IPS DF 4.7 (cell line): ENCODE data around the gene COL4A1.

ENCODE experiments used
- DNase-seq: peaks from one replicate; pipeline ENCODE4 v3.0.0-alpha.2; 2013; ENCODE audit warnings: low spot score; ENCODE audit errors: extremely low read depth

COL4A1 gene

GRCh38 chr13:110225003-110225402 lies 82.0 kb downstream of the COL4A1 start:
- DNase-seq, result no peak

DNA sequence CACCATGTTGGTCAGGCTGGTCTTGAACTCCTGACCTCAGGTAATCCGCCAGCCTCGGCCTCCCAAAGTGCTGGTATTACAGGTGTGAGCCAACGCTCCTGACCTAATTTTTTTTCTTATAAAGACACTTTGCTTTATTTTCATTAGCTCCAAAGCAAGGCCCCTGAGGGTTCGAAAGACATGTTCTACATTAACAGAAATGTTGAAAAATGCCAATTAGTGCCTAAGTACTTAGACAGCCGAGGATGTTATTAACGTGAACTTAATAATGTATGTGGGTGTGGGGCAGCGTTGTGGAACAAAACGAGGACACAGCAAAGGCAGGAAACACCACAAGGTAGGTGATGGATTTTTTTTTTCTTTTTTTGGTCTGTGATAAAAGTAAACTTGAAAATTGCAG lies 82.4 kb downstream of the COL4A1 start:
- no peak for DNase-seq

DNA sequence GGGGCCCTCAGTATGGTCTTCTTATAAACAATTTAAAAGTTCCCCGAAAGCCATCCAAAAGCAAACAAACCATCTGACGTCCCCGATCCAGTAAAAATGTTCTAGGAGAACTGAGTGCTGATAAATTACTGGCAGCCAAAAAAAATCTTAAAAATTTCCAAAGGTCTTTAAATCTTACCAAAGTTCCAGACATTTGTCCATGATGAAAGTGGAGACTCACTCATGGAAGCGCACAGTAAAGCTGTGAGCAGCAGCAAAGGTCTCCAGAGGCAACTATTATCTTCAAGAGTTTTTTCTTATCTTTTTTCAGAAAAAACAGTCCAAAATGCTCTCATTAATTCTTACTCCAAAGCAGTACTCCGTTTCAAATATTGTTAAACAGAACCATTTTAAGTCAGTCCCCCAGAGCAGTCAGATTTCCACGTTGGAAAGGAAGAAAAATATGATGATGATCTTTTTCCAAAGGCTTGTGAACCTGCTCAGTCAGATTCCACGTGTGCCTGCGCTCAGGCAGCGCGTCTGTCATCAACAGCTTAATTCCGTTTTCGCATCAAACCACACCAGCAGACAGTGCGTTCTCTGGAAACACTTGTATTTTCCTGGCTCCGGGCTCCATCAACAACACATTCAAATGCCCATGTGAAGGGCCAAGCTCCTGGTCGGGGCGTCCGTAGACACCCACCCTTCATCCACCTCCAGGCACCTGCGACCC lies 85.4 kb downstream of the COL4A1 start:
- DNase-seq, result no peak

- DNase-seq, result no peak
Observed at GRCh38 chr13:110220471-110220870, 86.5 kb downstream of the COL4A1 start.

DNA sequence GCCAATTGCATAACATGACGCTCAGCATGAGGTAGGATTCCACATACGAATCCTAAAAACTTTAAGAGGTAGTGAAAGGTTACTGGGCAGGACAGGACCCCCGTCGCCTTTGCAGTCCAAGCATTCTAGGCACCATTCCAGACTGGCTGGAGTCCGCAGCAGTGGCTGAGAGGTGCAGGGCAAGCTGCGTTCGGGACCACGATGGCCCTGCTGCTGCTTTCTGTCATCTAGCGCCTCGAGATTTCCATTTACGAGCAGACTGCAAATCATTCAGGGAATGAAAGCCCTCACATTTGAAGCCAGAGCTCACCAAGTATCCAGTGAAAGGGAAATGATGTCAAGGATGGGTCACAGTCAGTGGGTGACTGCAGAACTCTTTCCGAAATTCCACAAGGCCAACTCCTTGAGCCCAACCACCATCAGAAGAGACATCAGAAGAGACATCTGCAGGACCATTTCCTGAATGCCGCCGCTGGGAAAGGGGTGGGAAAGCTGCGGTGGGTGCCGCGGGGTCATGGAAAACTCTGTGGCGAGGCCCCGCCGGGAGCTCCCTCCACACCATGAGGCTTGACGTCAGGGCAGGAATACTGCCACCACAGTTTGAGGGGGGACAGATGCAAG lies 88.3 kb downstream of the COL4A1 start:
- no peak for DNase-seq

DNA sequence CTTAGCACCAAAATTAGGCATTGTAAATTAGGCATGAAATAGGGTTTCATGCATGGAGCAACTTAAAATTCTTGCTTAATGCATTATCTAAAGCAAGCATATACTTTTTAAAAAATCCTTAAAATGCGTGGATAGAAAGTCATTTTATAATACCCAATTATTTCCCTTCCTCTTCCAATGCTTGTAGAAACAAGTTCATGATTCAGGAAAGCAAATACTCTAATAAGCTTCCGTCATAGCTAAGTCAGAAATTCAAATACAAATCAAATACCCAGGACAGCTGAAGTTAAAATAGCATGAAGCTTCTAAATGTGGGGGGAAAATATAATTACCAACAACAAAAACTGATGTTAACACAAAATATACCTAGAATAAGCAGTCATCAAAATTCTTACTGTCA lies 89.1 kb downstream of the COL4A1 start:
- DNase-seq, result no peak

- DNase-seq, result no peak
Observed at GRCh38 chr13:110217085-110217484, 89.9 kb downstream of the COL4A1 start.

- DNase-seq, result no peak
Observed at GRCh38 chr13:110216398-110217041, 90.4 kb downstream of the COL4A1 start.

DNA sequence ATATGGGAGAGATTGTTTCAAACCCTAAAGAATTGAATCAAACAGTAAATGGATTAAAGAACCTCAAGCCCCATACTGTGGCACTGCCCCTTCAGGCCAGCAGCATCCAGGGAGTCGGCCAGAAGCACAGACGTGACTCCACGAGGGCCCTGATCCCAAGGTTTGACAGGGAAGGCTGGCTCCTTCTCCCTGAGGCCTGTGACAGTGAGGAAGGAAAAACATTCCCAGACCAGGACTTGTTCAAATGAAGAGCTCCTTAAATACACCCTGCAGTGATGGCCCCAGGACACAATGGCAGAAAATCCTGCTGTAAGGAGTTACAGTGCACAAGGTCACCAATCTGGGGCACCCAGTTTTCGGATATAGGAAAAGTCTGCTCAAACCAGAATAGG lies 91.0 kb downstream of the COL4A1 start:
- DNase-seq, result no peak

GRCh38 chr13:110215606-110216005 lies 91.4 kb downstream of the COL4A1 start:
- no peak for DNase-seq

DNA sequence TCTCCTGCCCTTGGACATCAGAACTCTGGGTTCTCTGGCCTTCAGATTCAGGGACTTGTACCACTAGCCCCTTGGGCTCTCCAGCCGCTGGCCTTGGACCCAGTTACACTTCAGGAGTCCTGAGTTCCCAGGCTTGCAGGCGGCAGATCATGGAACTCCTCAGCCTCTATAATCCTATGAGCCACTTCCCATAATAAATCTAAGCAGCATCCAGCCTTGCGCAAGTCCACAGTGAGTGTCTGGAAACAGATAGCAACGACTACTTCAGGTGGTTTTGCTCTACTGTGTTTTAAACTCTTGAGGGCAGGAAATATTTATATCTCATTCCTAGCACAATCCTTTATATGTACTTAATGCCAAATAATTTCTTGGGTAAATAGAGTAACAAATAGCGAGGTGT lies 92.3 kb downstream of the COL4A1 start:
- no peak for DNase-seq

- peak; percentile 19 for DNase-seq
Observed at GRCh38 chr13:110213461-110214074, 93.4 kb downstream of the COL4A1 start.

GRCh38 chr13:110212529-110212928 lies 94.4 kb downstream of the COL4A1 start:
- DNase-seq, result no peak

DNA sequence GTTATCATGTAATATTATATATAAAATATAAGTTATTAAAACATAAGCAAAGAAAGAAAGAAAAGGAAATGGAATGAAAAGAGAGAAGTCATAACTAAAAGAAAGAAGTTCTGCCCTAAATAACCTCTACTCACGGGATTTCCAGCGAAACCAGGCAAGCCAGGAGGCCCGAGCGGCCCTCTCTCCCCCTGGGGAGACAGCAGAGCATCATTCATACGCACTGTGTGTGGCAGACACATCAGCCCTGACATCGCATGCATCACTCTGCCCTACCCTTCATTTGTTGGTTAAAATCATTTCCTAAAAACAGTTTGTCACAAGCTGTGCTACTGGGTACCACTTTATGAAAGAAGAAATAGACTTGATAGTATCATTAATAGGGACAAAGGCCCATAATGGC lies 95.2 kb downstream of the COL4A1 start:
- DNase-seq, result no peak

DNA sequence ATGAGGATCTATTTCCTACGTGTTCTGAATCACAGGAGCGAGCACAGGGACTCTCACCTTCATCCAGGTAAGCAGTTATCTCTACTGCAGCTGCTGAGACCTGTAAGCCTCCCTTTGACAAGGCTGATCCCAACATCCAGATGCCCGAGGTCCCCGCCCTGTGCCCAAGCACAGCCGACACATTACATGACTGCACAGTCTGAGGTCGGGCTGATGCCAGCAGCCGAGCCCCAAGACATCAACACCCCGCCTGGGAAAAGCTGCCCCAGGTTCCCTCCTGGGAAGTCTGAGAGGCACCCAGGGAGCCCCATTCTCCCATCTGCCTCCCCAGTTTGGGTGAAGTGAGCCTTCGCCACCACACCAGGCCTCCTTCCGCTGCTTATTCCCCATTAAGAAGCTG lies 95.9 kb downstream of the COL4A1 start:
- DNase-seq, result no peak

DNA sequence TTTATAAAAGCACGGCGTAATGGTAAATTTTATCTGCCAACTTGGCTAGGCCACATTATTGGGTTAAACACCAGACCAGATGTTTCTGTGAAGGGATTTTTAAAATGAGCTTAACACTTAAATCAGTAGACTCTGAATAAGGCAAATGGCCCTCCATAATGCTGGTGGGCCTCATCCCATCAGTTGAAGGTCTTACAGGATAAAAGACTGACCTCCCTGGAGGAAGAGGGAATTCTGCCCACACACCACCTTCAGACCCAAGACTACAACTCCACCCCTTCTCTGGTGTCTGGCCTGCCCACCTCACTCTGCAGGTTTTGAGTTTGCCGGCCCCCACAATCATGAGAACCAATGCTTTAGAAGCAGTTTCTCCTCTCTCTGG lies 96.4 kb downstream of the COL4A1 start:
- DNase-seq, result no peak

GRCh38 chr13:110209950-110210603 lies 96.9 kb downstream of the COL4A1 start:
- DNase-seq, result no peak

- no peak for DNase-seq
Observed at GRCh38 chr13:110208116-110208515, 98.8 kb downstream of the COL4A1 start.

DNA sequence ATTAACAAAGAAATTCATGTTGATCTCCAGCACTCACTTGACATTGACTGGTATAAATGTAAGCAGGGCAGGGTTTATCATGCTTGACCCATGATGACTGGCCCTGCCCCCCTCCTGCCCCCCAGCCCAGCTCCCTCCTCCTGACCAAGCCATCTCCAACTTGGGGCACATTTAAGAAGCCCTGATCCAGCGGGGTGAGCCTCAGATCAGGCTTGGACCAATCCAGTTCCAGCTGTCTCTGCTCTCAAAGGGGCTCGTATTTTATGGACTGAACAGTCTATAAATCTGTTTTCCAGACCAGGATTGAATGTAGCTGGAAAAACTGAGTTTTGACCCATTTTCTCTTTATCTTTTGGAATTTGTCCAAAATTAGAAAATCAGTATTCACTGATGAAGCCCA lies 100.0 kb downstream of the COL4A1 start:
- DNase-seq, result no peak

DNA sequence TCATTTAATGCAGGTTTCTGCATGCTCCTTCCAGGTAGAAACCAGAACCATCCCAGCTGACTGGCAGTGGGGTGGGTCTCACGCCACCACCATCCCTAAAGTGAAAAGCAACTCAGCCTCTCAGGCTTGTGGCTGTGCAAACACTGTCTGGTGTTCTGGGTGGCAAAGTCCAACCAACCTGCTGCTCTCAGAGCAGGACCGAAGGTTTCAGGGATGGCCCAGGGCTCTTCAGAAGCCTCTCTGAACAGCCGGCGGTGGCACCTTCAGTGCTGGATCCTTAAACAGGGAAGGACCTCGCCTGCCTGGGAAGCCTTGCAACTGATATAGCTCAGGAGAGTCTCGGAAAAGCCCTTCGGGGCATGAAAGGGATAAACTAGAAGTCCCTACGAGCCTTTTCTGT lies 100.8 kb downstream of the COL4A1 start:
- DNase-seq, result no peak

- DNase-seq, result no peak
Observed at GRCh38 chr13:110201114-110201513, 105.8 kb downstream of the COL4A1 start.

DNA sequence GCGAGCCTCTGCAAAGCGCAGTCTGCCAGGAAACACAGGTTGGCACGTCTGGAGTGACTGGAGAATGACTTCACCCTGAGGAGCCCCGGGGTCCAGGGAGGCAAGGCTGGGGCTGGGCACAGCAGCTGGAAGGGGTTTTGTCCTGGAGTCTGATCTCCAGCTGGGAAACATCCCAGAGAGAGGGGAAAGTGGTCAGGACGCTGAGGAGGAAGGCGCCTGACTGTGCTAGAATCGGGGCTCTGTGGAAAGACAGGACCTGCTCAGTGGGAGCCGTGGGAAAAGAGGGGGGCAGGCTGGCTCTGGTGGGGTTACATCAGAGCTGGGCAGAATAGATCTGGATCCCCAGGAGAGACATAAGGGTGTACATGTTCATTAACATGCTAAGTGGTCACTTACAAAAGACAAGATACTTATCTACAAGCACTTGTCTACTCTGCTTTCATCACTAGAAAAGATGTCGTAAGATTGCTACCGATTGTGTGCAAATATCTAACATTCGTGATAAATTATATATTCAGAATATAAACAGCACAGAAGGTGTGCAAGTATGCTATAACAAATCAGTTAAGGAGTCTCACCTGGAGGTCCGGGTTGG lies 106.6 kb downstream of the COL4A1 start:
- no peak for DNase-seq
